ENCODE results near the gene EDEM1. TPM values are rescaled to one million over a fixed set of nuclear protein-coding genes. Genes with fewer than 3 reads are reported as not detected.

EDEM1 gene
- total and polyA plus RNA-seq, 2 donors (not counting 1 experiment from before 2014, with no cell fraction given) = 58.3 to 167 TPM

GRCh38 chr3:5245927-5246326 is 58.4 kb downstream of the EDEM1 start:
- peaks cover 11% of the 10 kb centered on the region for H3K4me1 Mint-ChIP-seq
- Histone ChIP-seq H3K4me1 (ENCODE audit: control insufficient read depth in 2 of 2, insufficient read depth in 2 of 2, low read length in 2 of 2) (peaks cover 6% of the 10 kb centered on the region in 2 donors), H3K4me3 (ENCODE audit: control extremely low read depth in 1 of 5, extremely low read depth in 1 of 5, insufficient read depth in 1 of 5, low read depth in 2 of 5, low read length in 4 of 5) (no peak overlapping the region), H3K27ac (ENCODE audit: low read length in 2 of 2) (no peak overlapping the region), H4K20me1 (ENCODE audit: control insufficient read depth, insufficient read depth, low read length, poor library complexity, severe bottlenecking) (no peaks in the 10 kb centered on the region), H3K9ac (ENCODE audit: low read length) (no peak overlapping the region), H3K36me3 (replicated peaks in 1 of 2; ENCODE audit: control extremely low read depth in 1 of 2, control insufficient read depth in 1 of 2, extremely low read depth in 1 of 2, insufficient read depth in 2 of 2, low read length in 1 of 2) (no peaks in the 10 kb centered on the region), H3K79me2 (ENCODE audit: control insufficient read depth, insufficient read depth, low read length) (no peaks in the 10 kb centered on the region), H3K9me3 (ENCODE audit: control extremely low read depth in 1 of 3, control insufficient read depth in 2 of 3, insufficient read depth in 1 of 3, low read length in 2 of 3) (peaks cover 0 to 6% (median 4%) of the 10 kb centered on the region in 3 donors), H3K27me3 (replicated peaks in 1 of 4; ENCODE audit: control extremely low read depth in 1 of 4, control insufficient read depth in 3 of 4, insufficient read depth in 4 of 4, low read length in 3 of 4) (no peaks in the 10 kb centered on the region), H3K4me2 (replicated peaks; ENCODE audit: low read depth, low read length, poor library complexity, severe bottlenecking) (no peak overlapping the region), H2AFZ (ENCODE audit: insufficient read depth, low read depth, low read length, poor library complexity, severe bottlenecking) (no peak overlapping the region)
- ATAC-seq (ENCODE audit: low read depth) (no peak), DNase-seq (no peak)
- H3K4me3 Mint-ChIP-seq = no peak overlapping the region
- TF ChIP-seq EZH2 (IDR thresholded peaks at IDR 0.05; ENCODE audit: borderline replicate concordance, insufficient read depth, low read depth, low read length, poor library complexity, severe bottlenecking) = no peak
- H3K9me3 Mint-ChIP-seq (ENCODE audit: insufficient read depth) = peaks cover 3% of the 10 kb centered on the region
- POLR2A ChIA-PET = no interaction called here
- H3K27me3 Mint-ChIP-seq = no peaks in the 10 kb centered on the region
- CTCF ChIA-PET = interaction anchor here (0.9 kb wide), 1 partner anchor 12 kb away, joined by 3 read pairs; no protein-coding TSS in a partner anchor
- no peak overlapping the region for H3K27ac Mint-ChIP-seq
- intact Hi-C loops (cut with micrococcal nuclease) = no loop called here

- Mint-ChIP-seq H3K4me1 (peaks cover 11% of the 10 kb centered on the region), H3K4me3 (no peak overlapping the region), H3K27me3 (no peaks in the 10 kb centered on the region), H3K27ac (no peak overlapping the region), H3K9me3 (ENCODE audit: insufficient read depth) (peaks cover 3% of the 10 kb centered on the region)
- Histone ChIP-seq H2AFZ (ENCODE audit: insufficient read depth, low read depth, low read length, poor library complexity, severe bottlenecking) (no peak overlapping the region), H3K36me3 (replicated peaks in 1 of 2; ENCODE audit: control extremely low read depth in 1 of 2, control insufficient read depth in 1 of 2, extremely low read depth in 1 of 2, insufficient read depth in 2 of 2, low read length in 1 of 2) (no peaks in the 10 kb centered on the region), H3K27me3 (replicated peaks in 1 of 4; ENCODE audit: control extremely low read depth in 1 of 4, control insufficient read depth in 3 of 4, insufficient read depth in 4 of 4, low read length in 3 of 4) (no peaks in the 10 kb centered on the region), H3K4me3 (ENCODE audit: control extremely low read depth in 1 of 5, extremely low read depth in 1 of 5, insufficient read depth in 1 of 5, low read depth in 2 of 5, low read length in 4 of 5) (no peak overlapping the region), H3K9ac (ENCODE audit: low read length) (no peak overlapping the region), H3K4me1 (ENCODE audit: control insufficient read depth in 2 of 2, insufficient read depth in 2 of 2, low read length in 2 of 2) (peaks cover 6% of the 10 kb centered on the region in 2 donors), H3K79me2 (ENCODE audit: control insufficient read depth, insufficient read depth, low read length) (no peaks in the 10 kb centered on the region), H3K27ac (ENCODE audit: low read length in 2 of 2) (no peak overlapping the region), H3K4me2 (replicated peaks; ENCODE audit: low read depth, low read length, poor library complexity, severe bottlenecking) (no peak overlapping the region), H4K20me1 (ENCODE audit: control insufficient read depth, insufficient read depth, low read length, poor library complexity, severe bottlenecking) (no peaks in the 10 kb centered on the region), H3K9me3 (ENCODE audit: control extremely low read depth in 1 of 3, control insufficient read depth in 2 of 3, insufficient read depth in 1 of 3, low read length in 2 of 3) (peaks cover 0 to under 1% (median 0%) of the 10 kb centered on the region in 3 donors)
- no peak for DNase-seq
- TF ChIP-seq EZH2 (IDR thresholded peaks at IDR 0.05; ENCODE audit: borderline replicate concordance, insufficient read depth, low read depth, low read length, poor library complexity, severe bottlenecking) = no peak
- no peak for TF ChIP-seq CTCF (IDR thresholded peaks at IDR 0.05)
- no CpG with 5 or more reads among the region's 3 CpGs for WGBS (ENCODE audit: insufficient coverage)
- intact Hi-C loops (cut with micrococcal nuclease) = no loop called here
- POLR2A ChIA-PET = no interaction called here
- CTCF ChIA-PET = no interaction called here
- ATAC-seq (ENCODE audit: low read depth) = no peak
Observed at GRCh38 chr3:5248822-5249221, 61.3 kb downstream of the EDEM1 start.

Measured in B cell (primary cell).